ENCODE data around the gene NPEPL1. TPM values are rescaled to one million over a fixed set of nuclear protein-coding genes. Genes with fewer than 3 reads are reported as not detected.

NPEPL1 gene
- total and polyA plus RNA-seq, 5 donors = 22.0 to 28.8 (median 23.4) TPM

DNA sequence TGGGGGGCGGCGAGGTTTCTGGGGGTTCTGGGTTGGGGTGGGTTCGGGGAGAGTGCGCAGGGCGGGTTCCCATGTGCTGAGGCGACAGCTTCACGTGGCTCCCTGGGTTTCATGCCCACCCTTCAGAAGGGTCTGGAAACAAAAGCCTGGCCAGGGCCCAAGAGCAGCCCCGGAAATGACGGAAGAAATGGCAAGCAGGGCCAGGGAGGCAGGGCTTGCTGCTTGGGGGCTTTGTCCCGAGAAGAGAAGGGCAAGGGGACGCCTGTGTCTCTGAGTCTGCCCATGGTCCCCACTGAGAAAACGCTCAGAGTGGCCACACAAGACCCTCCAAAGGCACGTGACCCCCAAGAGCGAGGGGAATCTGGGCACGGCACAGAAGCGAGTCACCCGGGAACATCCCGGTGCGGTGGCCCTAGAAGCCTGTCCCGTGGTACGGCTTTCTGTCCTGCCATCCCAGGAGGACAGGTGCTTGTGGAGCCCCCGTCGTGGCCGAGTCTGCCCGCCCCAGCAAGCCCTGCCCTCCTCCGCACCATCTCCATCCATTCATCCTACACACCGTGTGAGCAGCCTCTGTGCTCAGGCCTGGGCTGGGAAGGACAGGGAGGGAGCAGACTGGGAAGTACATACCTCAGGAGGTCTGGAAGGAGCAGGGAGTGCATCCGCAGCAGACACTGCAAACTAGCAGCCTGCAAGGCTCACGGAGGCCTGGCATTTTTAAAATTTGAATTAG lies 9.0 kb downstream of the NPEPL1 start:
- DNase-seq (peak in 1 of 3 donors; percentile 56), ATAC-seq (no peak)

DNA sequence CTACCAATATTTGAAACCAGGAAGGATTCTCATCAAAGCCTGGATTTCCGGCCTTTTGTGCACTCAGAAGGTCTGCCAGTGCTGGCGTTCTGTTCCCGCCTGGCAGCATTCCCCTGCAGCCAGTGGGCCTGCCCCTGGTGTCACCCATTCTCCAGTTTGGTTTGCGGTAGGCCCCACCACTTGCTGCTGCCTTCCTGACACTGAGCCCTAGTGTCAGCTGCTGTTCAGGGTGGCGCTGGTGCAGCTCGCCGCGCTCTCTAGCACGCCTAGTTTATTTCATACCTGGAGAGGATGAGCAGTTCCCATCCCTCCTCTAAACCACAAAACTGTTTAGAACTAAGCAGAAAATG lies 9.5 kb downstream of the NPEPL1 start:
- ATAC-seq (no peak), DNase-seq (peak in 1 of 3 donors; percentile 10)
- no peaks in the 10 kb centered on the region for H3K27me3 ChIP-seq (ENCODE audit: control insufficient read depth, insufficient read depth)
- no peak overlapping the region for H3K27ac ChIP-seq (ENCODE audit: low read length)
- H3K9me3 ChIP-seq (ENCODE audit: control insufficient read depth, low read length) = no peaks in the 10 kb centered on the region
- 99% methylated on average over 9 of the region's 9 CpGs for WGBS
- H3K4me3 ChIP-seq (ENCODE audit: low read length) = no peak overlapping the region
- no peaks in the 10 kb centered on the region for H3K4me1 ChIP-seq (ENCODE audit: control insufficient read depth, insufficient read depth, low read length)
- intact Hi-C loops (cut with DNase I) = no loop called here

More for the DNA sequence above, 9.0 kb downstream of the NPEPL1 start:
- H3K27ac ChIP-seq (ENCODE audit: low read length) = no peak overlapping the region
- H3K9me3 ChIP-seq (ENCODE audit: control insufficient read depth, low read length) = no peaks in the 10 kb centered on the region
- no peak overlapping the region for H3K4me3 ChIP-seq (ENCODE audit: low read length)
- intact Hi-C loops (cut with DNase I) = no loop called here
- WGBS = 93% methylated on average over 29 of the region's 29 CpGs
- H3K4me1 ChIP-seq (ENCODE audit: control insufficient read depth, insufficient read depth, low read length) = no peaks in the 10 kb centered on the region
- no peaks in the 10 kb centered on the region for H3K27me3 ChIP-seq (ENCODE audit: control insufficient read depth, insufficient read depth)

DNA sequence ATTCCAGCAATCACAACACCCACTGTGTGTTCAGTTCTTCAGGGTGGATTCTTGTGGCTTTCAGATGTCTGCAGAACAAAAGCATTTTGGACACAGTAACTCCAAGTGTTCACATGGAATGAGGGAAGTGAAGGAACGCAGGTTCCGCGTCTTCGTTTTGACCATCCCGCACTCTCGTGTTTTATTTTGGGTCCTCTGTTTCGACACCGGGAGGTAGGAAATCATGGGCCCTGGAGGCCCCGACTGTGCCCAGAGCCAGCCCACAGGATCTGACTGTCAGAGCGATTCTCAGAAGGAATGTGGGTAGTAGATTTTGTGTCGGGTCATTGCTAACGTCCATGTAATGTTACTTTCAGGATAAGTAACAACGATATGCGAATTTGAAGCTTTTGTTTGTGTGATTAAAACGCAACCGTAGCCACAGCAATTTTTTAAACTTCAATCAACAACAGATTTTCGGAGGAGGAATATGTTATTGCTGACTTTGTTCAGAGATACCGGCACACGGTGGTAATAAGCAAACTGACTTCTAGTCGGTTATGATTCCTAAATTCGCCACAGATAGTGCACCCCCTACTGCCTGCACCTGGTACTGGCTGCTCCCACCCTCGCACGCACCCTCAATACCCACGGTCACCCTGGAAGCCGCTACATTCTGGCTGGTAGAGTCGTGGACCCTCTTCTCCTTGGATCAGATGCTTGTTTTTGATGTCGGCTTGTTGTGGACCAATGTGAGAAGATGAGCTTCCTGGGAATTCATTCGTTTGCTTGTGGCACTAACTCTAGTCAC lies 10.5 kb downstream of the NPEPL1 start:
- 97% methylated on average over 28 of the region's 28 CpGs for WGBS
- Histone ChIP-seq H3K9me3 (ENCODE audit: control insufficient read depth, low read length) (no peaks in the 10 kb centered on the region), H3K4me3 (ENCODE audit: low read length) (no peak overlapping the region), H3K27me3 (ENCODE audit: control insufficient read depth, insufficient read depth) (no peaks in the 10 kb centered on the region), H3K27ac (ENCODE audit: low read length) (no peak overlapping the region), H3K4me1 (ENCODE audit: control insufficient read depth, insufficient read depth, low read length) (no peaks in the 10 kb centered on the region)
- intact Hi-C loops (cut with DNase I) = no loop called here
- DNase-seq (peak in 1 of 3 donors; percentile 18), ATAC-seq (no peak)

DNA sequence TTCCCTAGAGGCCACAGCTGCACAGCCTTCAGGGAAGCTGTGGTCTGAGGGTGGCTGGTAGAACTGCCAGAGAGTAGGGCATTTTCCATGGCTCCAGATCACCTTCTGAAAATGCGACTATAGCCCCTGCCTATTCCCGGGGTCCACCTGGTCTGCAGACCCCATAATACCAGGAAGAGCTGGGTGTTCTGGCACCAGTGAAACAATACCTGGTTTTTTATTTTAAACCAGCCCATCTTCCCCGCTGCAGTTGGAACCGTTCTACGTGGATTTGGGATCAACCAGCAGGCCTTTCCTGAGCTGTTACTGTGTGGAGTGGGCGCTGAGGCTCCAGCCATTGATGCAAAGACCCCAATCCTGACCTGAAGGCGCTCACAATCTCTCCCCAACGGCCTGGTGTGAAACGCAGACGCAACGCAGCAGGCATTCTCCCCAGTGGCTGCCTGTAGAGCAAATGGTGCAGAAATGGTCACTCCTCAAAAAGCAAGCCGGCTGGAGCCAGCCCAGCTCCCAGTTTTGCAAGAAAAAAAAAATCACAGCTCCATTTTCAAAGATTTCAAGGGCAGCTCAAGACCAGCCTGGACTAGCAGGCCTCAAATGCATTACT lies 11.3 kb downstream of the NPEPL1 start:
- no peaks in the 10 kb centered on the region for H3K4me1 ChIP-seq (ENCODE audit: control insufficient read depth, insufficient read depth, low read length)
- no peak for ATAC-seq
- no peak for DNase-seq
- H3K27me3 ChIP-seq (ENCODE audit: control insufficient read depth, insufficient read depth) = no peaks in the 10 kb centered on the region
- H3K9me3 ChIP-seq (ENCODE audit: control insufficient read depth, low read length) = no peaks in the 10 kb centered on the region
- intact Hi-C loops (cut with DNase I) = no loop called here
- WGBS = 97% methylated on average over 12 of the region's 12 CpGs
- H3K4me3 ChIP-seq (ENCODE audit: low read length) = no peak overlapping the region
- H3K27ac ChIP-seq (ENCODE audit: low read length) = no peak overlapping the region

DNA sequence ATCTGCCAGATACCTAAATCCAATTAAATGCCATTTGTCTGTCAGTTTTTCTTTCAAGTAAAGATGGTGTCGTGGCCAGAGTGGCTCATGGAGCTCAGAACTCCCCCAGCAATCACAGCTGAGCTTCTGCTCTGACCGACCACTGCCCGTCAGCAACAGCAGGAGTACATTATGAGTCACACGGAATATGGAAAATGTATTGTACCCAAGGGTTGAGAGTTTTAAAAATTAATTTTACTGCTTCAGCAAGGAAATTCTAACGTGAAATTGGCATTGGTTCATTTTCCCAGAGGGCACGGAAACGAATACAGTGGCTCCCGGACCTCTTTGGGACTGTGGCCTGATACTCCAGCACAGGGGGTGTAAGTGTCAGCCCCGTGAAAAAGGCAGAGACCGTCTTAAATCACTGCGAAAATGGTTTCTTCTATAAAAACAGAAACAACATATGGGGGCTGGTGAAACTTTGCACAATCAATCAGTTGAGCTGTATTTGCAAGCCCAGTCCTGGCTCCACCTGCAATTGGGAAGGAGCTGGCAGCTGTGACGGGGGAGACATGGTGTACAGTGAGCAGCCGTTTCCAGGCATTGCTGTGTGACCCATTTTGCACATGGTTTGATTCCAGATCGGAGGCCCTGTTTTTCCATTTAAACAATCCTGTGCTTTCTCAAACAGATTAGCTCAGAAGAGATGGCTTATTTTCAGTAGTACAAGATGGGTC lies 12.8 kb downstream of the NPEPL1 start:
- 85% methylated on average over 14 of the region's 14 CpGs for WGBS
- Histone ChIP-seq H3K4me1 (ENCODE audit: control insufficient read depth, insufficient read depth, low read length) (no peaks in the 10 kb centered on the region), H3K4me3 (ENCODE audit: low read length) (no peak overlapping the region), H3K9me3 (ENCODE audit: control insufficient read depth, low read length) (no peaks in the 10 kb centered on the region), H3K27ac (ENCODE audit: low read length) (no peak overlapping the region), H3K27me3 (ENCODE audit: control insufficient read depth, insufficient read depth) (no peaks in the 10 kb centered on the region)
- DNase-seq (no peak), ATAC-seq (no peak)
- intact Hi-C loops (cut with DNase I) = no loop called here

DNA sequence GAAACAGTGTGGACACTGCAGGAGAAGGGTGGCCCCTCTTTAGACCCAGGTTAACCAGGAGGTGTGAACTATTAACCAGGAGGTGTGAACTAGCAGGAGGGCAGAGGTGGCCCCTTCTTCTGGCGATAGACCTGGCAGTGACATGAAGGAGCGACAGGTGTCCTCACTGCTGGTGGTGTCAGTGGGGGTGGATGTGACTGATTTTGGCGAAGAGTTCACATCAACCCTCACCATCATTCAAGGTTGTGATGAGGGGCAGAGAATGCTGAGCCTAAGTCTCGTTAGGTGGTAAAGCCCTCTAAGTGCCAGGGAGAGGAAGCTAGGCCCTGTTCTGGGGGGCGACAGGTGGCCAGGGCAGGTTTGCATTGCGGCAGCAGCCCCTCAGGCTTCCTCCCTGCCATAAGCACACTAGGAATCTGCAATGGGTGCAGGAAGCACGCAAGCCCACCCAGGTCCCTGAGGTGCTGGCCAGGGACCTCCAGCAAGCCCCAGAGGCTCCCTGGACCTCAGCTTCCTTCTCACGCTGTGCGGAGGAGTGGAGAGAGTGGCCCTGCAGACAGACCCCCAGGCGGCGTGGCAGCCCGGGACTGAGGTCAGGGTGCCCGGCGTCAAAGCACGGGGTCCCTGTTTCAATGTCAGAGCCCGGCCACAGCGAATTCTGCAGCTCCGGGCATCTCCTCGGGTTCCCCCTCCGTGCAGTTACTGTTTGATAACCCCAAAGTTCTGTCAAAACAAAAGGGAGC lies 13.7 kb downstream of the NPEPL1 start:
- no peak for ATAC-seq
- H3K27ac ChIP-seq (ENCODE audit: low read length) = no peak overlapping the region
- 94% methylated on average over 20 of the region's 20 CpGs for WGBS

DNA sequence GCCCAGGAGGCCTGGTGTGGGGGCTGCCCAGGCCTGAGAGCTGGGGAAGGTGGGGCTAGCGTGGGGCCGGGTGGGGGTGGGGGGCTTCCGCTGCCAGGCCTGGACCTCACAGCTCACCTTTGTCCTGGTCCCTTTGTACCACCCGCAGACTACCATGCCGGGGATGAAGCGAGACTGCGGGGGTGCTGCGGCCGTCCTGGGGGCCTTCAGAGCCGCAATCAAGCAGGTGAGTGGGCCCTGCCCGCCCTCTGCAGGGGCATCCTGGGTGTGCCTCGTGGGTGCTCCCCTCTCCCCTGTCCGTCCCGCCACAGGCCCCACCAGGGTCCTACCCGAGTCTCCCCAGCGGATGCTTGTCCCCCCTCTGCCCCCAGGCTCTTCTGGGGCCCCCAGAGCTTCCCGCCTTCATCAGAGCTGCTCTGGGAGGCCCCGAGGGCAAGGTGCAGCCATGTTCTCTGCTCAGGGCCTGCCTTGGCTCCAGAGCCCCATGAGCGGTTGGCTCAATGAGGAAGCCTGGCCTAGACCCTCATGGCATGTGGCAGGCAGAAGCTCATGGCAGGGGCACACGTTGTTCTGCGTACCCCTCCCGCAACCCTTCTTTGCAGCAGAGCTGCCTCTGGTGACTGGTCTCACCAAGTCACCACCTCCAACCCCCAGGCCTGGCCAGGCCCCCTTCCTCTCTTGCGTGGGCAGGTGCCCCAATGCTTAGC lies 14.5 kb downstream of the NPEPL1 start:
- H3K9me3 ChIP-seq (ENCODE audit: control insufficient read depth, low read length) = no peaks in the 10 kb centered on the region
- no peaks in the 10 kb centered on the region for H3K27me3 ChIP-seq (ENCODE audit: control insufficient read depth, insufficient read depth)
- H3K27ac ChIP-seq (ENCODE audit: low read length) = no peak overlapping the region
- H3K4me3 ChIP-seq (ENCODE audit: low read length) = no peak overlapping the region
- DNase-seq (peak in 2 of 3 donors; percentile 5 to 29), ATAC-seq (no peak)
- intact Hi-C loops (cut with DNase I) = no loop called here
- 97% methylated on average over 23 of the region's 23 CpGs for WGBS
- no peaks in the 10 kb centered on the region for H3K4me1 ChIP-seq (ENCODE audit: control insufficient read depth, insufficient read depth, low read length)

More for the DNA sequence above, 13.7 kb downstream of the NPEPL1 start:
- no peak overlapping the region for H3K4me3 ChIP-seq (ENCODE audit: low read length)
- no peaks in the 10 kb centered on the region for H3K4me1 ChIP-seq (ENCODE audit: control insufficient read depth, insufficient read depth, low read length)
- intact Hi-C loops (cut with DNase I) = no loop called here
- H3K27me3 ChIP-seq (ENCODE audit: control insufficient read depth, insufficient read depth) = no peaks in the 10 kb centered on the region
- DNase-seq = no peak
- no peaks in the 10 kb centered on the region for H3K9me3 ChIP-seq (ENCODE audit: control insufficient read depth, low read length)

DNA sequence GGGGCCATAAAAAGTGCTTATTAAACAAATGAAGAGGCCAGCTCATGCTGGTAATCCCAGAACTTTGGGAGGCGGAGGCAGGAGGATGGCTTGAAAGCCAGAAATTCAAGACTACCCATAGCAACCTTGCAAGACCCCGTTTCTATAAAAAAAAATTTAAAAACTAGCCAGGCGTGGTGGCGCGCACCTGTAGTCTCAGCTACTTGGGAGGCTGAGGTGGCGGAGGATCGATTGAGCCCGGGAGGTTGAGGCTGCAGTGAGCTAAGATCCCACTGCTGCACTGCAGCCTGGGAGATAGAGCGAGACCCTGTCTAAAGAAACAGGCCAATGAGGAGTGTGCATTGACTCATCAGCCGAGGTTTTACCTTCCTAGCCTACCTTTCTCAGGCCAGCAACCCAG lies 15.2 kb downstream of the NPEPL1 start:
- Histone ChIP-seq H3K9me3 (ENCODE audit: control insufficient read depth, low read length) (no peaks in the 10 kb centered on the region), H3K27me3 (ENCODE audit: control insufficient read depth, insufficient read depth) (no peaks in the 10 kb centered on the region), H3K4me1 (ENCODE audit: control insufficient read depth, insufficient read depth, low read length) (no peaks in the 10 kb centered on the region), H3K27ac (ENCODE audit: low read length) (no peak overlapping the region), H3K4me3 (ENCODE audit: low read length) (no peak overlapping the region)
- ATAC-seq (no peak), DNase-seq (no peak)
- intact Hi-C loops (cut with DNase I) = no loop called here
- 97% methylated on average over 10 of the region's 10 CpGs for WGBS

DNA sequence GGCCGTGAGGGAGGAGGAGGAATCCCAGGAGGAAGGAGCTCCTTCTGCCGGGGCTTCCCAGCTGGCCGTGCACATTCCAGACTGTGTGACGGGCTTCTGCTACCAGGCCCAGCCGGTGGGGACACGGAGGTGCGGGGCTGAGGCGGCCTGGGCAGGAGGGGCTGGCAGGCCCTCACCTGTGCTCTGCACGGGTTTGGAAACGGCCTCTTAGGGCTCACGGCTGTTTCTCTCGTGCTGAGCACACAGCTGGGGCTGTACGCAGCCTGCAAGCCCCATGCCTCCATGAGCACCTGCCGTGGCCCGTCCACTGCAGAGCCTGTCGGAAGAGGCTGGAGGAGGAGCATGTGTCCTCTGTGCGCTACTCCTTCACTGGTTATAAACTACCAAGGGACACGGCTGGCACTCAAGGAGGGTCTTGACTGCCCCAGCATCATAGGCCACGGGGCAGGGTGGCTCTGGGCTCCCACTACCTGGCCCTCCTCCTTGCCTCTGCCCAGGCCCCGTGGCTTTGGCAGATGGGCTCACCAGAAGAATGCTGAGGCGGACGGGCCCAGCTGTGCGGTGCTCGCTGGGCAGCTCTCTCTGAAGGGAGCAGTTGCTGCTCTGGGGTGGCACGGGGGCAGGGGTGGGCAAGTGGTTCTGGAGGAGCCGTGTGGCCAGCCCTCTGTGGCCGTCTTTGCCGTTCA lies 15.8 kb downstream of the NPEPL1 start:
- Histone ChIP-seq H3K4me3 (ENCODE audit: low read length) (no peak overlapping the region), H3K9me3 (ENCODE audit: control insufficient read depth, low read length) (no peaks in the 10 kb centered on the region), H3K27me3 (ENCODE audit: control insufficient read depth, insufficient read depth) (no peaks in the 10 kb centered on the region), H3K27ac (ENCODE audit: low read length) (no peak overlapping the region), H3K4me1 (ENCODE audit: control insufficient read depth, insufficient read depth, low read length) (no peaks in the 10 kb centered on the region)
- ATAC-seq = no peak
- intact Hi-C loops (cut with DNase I) = no loop called here
- WGBS = 91% methylated on average over 28 of the region's 28 CpGs
- DNase-seq = peak in 2 of 3 donors; percentile 8 to 32

All from right cardiac atrium (tissue), 5 donors.